D721Med (cell line): ENCODE measurements around the gene TMEM175.

Source experiments
- DNase-seq: peaks from one replicate; pipeline ENCODE4 v3.0.0; 2011; ENCODE audit warnings: low spot score; ENCODE audit not compliant: insufficient read length
- FAIRE-seq: peaks from 2 replicates; lab custom pipeline; 2011; peaks lifted over from hg19 to GRCh38; lab: Jason Lieb, UNC
- CTCF ChIP-seq: IDR thresholded peaks from 2 replicates; pipeline ENCODE4 v1.5.1; 2012; ENCODE audit warnings: mild to moderate bottlenecking, control low read depth; ENCODE audit not compliant: insufficient read depth; ENCODE audit errors: missing control alignments

Gene TMEM175

GRCh38 chr4:957581-958313, 25.5 kb downstream of the TMEM175 start:
- no peak for FAIRE-seq
- no peak for TF ChIP-seq CTCF
- no peak for DNase-seq

GRCh38 chr4:958314-958665, 26.0 kb downstream of the TMEM175 start:
- TF ChIP-seq CTCF: no peak
- FAIRE-seq (no peak), DNase-seq (no peak)

- DNase-seq: no peak
- no peak for TF ChIP-seq CTCF
- FAIRE-seq: no peak
These were observed 26.6 kb downstream of the TMEM175 start for GRCh38 chr4:958696-959337.

GRCh38 chr4:959338-960139, 27.3 kb downstream of the TMEM175 start:
- FAIRE-seq (no peak), DNase-seq (no peak)
- no peak for TF ChIP-seq CTCF

GRCh38 chr4:960140-960635, 27.9 kb downstream of the TMEM175 start:
- no peak for DNase-seq
- TF ChIP-seq CTCF: no peak
- FAIRE-seq: no peak

GRCh38 chr4:960636-961350, 28.5 kb downstream of the TMEM175 start:
- DNase-seq: no peak
- FAIRE-seq: no peak
- TF ChIP-seq CTCF: no peak
